ENCODE measurements around the gene MKS1.

The MKS1 gene

GRCh38 chr17:58156839-58157803 is 61.9 kb downstream of the MKS1 start:
- DNase-seq = no peak
